ENCODE data around the gene PIP5K1B. TPM values are rescaled to one million over a fixed set of nuclear protein-coding genes. Genes with fewer than 3 reads are reported as not detected.

The PIP5K1B gene
- total RNA-seq, 2 donors from 2014 or later, result 3.9 to 7.1 TPM

DNA sequence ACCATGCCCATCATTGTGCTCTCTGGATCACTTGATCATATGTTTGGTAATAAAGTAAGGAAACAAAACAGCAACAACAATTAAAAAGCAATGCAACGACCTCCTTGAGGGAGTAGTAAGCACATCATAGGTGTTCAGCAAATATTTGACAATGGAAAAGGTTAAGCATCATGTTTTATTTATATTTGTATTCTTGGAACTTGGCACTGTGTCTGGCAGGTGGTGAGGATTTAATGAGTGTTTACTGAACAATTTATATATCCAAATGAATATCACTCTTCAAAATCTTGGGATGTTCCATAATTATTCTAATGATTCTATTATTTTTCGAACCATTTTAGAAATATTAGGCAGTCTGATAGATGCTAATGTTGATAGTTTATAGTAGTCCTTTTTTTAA, 6.2 kb downstream of the PIP5K1B start:
- Histone ChIP-seq H3K36me3 (no peaks in the 10 kb centered on the region), H3K4me3 (no peak overlapping the region), H3K4me1 (ENCODE audit: control insufficient read depth in 1 of 2, low read depth in 2 of 2) (peaks cover 0 to 18% of the 10 kb centered on the region in 2 donors), H3K9me3 (no peaks in the 10 kb centered on the region), H3K27me3 (replicated peaks; ENCODE audit: insufficient read depth) (no peaks in the 10 kb centered on the region), H3K27ac (no peak overlapping the region)
- no peak for ATAC-seq (ENCODE audit: insufficient number of reproducible peaks, low FRiP score, low read depth)
- no peak for DNase-seq (ENCODE audit: low spot score)
- TF ChIP-seq, protein P1, sequence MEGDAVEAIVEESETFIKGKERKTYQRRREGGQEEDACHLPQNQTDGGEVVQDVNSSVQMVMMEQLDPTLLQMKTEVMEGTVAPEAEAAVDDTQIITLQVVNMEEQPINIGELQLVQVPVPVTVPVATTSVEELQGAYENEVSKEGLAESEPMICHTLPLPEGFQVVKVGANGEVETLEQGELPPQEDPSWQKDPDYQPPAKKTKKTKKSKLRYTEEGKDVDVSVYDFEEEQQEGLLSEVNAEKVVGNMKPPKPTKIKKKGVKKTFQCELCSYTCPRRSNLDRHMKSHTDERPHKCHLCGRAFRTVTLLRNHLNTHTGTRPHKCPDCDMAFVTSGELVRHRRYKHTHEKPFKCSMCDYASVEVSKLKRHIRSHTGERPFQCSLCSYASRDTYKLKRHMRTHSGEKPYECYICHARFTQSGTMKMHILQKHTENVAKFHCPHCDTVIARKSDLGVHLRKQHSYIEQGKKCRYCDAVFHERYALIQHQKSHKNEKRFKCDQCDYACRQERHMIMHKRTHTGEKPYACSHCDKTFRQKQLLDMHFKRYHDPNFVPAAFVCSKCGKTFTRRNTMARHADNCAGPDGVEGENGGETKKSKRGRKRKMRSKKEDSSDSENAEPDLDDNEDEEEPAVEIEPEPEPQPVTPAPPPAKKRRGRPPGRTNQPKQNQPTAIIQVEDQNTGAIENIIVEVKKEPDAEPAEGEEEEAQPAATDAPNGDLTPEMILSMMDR (IDR thresholded peaks at IDR 0.05), result no peak

DNA sequence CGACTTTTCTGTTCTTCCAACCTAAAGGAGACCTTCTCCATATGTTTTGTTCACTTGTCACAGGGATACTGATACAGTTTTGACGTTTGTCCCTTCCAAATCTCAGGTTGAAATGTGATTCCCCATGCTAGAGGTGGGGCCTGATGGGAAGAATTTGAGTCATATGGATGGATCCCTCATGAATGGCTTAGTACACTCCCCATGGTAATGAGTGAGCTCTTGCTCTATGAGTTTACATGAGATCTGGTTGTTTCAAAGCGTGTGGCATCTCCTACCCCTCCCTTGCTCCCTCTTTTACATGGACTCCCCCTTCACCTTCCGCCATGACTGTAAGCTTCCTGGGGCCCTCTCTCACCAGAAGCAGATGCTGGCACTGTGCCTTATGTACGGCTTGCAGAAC, 6.9 kb downstream of the PIP5K1B start:
- H3K4me1 ChIP-seq (ENCODE audit: control insufficient read depth in 1 of 2, low read depth in 2 of 2), result peaks cover 0 to 12% of the 10 kb centered on the region in 2 donors
- no peaks in the 10 kb centered on the region for H3K36me3 ChIP-seq
- TF ChIP-seq, protein P1 (IDR thresholded peaks at IDR 0.05), result no peak
- H3K27me3 ChIP-seq (replicated peaks; ENCODE audit: insufficient read depth), result no peaks in the 10 kb centered on the region
- no peak overlapping the region for H3K4me3 ChIP-seq
- no peak for DNase-seq (ENCODE audit: low spot score)
- no peaks in the 10 kb centered on the region for H3K9me3 ChIP-seq
- no peak overlapping the region for H3K27ac ChIP-seq
- ATAC-seq (ENCODE audit: insufficient number of reproducible peaks, low FRiP score, low read depth), result no peak

DNA sequence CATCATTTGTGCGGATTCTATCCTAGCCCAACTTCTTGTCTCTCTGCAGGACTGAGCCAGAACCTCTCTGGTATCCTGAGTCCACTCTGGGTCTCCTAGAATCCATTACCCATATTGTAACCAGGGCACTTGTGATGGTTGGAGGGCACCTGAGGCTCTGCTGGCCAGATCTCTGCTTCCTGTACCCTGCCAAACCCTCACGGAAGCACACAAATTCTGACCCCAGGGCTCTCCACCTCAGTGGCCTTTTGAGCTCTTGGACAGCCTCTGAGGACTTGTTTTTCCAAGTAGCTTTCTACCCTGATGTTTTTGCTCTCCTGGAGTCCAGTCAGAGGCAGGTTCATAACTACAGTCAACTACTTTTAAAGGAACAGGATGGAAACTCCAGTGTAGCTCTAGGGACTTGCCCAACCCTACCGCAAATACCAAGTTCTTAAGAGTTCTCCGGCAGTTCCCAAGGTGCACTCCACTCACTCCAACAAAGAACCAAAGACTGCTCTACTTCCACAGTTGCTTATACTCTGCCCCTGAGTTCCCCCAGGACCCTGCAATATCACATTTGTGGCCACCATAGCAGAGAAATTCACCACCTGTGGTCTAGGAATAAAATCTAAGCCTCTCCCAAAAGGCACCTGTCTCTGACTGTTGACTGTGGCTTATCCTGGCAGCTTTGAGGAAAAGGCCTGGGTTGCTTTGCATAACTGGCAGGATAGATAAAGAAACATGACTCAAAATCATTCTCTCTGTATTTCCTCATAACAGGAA, 9.6 kb downstream of the PIP5K1B start:
- DNase-seq (ENCODE audit: low spot score) (no peak), ATAC-seq (ENCODE audit: insufficient number of reproducible peaks, low FRiP score, low read depth) (no peak)
- Histone ChIP-seq H3K9me3 (no peaks in the 10 kb centered on the region), H3K4me1 (ENCODE audit: control insufficient read depth in 1 of 2, low read depth in 2 of 2) (no peaks in the 10 kb centered on the region), H3K27me3 (replicated peaks; ENCODE audit: insufficient read depth) (no peaks in the 10 kb centered on the region), H3K27ac (no peak overlapping the region), H3K4me3 (no peak overlapping the region), H3K36me3 (no peaks in the 10 kb centered on the region)
- TF ChIP-seq, protein P1 (IDR thresholded peaks at IDR 0.05), result no peak

DNA sequence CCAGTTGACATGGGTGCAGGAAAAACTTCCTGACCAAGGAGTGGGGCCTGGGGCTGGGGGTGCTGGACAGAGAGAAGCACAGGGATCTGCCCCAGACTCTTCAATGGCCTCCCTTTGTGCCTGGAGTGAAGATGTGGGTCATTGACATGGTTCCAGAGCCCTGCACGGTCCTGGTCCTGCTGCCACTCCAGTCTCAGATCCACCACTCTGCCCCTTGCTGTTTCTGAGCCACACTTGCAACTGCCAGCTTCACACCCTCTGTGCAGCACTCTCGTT, 10.1 kb downstream of the PIP5K1B start:
- TF ChIP-seq, protein P1 (IDR thresholded peaks at IDR 0.05), result no peak
- Histone ChIP-seq H3K27ac (no peak overlapping the region), H3K27me3 (replicated peaks; ENCODE audit: insufficient read depth) (no peaks in the 10 kb centered on the region), H3K9me3 (no peaks in the 10 kb centered on the region), H3K36me3 (no peaks in the 10 kb centered on the region), H3K4me1 (ENCODE audit: control insufficient read depth in 1 of 2, low read depth in 2 of 2) (no peaks in the 10 kb centered on the region), H3K4me3 (no peak overlapping the region)
- ATAC-seq (ENCODE audit: insufficient number of reproducible peaks, low FRiP score, low read depth) (no peak), DNase-seq (ENCODE audit: low spot score) (no peak)

DNA sequence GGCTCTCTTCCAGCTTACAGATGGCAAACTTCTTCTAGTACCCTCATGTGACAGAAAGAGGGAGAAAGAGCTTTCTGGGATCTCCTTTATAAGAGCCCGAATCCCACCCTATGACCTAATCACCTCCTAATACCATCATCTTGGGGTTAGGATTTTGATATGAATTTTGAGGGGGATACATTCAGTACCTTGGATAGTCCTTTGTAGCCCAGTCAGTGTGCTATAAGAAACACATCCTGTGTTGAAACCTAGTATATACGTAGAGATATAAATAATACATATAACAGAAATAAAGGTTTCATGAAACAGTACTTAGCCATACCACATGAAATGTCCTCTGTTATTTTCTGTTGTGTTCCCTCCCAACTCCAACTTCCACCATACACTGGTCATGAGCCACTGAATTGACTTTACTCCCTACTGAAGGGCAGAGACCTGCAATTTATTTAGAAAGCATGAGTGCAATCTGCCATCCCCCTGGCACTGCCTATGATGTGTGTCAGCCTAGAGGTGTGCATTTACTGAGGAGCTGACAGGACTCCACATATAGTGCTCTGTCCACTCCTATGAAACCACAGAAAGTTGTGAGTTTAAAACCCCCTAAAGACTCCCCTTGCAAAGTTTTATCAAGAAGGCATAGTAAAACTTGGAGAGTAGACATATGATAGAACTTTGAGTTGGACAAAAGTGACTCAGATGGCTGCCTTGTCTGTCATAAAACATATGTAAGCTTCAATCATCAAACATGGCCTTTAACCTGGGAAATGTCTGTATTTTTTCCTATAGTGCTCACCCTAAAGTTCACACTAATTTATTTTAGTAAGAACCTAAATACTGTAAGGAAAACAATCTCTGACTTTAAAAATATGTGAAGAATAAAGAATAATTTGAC, 12.8 kb downstream of the PIP5K1B start:
- no peak overlapping the region for H3K4me3 ChIP-seq
- H3K4me1 ChIP-seq (ENCODE audit: control insufficient read depth in 1 of 2, low read depth in 2 of 2), result no peaks in the 10 kb centered on the region
- DNase-seq (ENCODE audit: low spot score) (no peak), ATAC-seq (ENCODE audit: insufficient number of reproducible peaks, low FRiP score, low read depth) (no peak)
- H3K36me3 ChIP-seq, result no peaks in the 10 kb centered on the region
- H3K27ac ChIP-seq, result no peak overlapping the region
- TF ChIP-seq, protein P1 (IDR thresholded peaks at IDR 0.05), result no peak
- no peaks in the 10 kb centered on the region for H3K27me3 ChIP-seq (replicated peaks; ENCODE audit: insufficient read depth)
- H3K9me3 ChIP-seq, result no peaks in the 10 kb centered on the region
